ENCODE measurements around the gene KIF1C. TPM values are rescaled to one million over a fixed set of nuclear protein-coding genes. Genes with fewer than 3 reads are reported as not detected.

The KIF1C gene
- total RNA-seq (10.8 TPM), polyA plus RNA-seq (15.4 TPM)
- long read RNA-seq, donor 1: 0 reads
- long read RNA-seq, donor 2: 0 reads
- long read RNA-seq, donor 3: 0 reads
- long read RNA-seq, donor 4: 0 reads
- long read RNA-seq, donor 5, full-length matches to known transcripts: 4 of 4 reads
- long read RNA-seq, donor 5, partial matches to known transcripts: 0 of 4 reads
- long read RNA-seq, donor 5, other reads (novel, unspliced or antisense): 0 of 4 reads
- long read RNA-seq, donor 6, full-length matches to known transcripts: 3 of 3 reads
- long read RNA-seq, donor 6, partial matches to known transcripts: 0 of 3 reads
- long read RNA-seq, donor 6, other reads (novel, unspliced or antisense): 0 of 3 reads
- long read RNA-seq, donor 7, partial matches to known transcripts: 0 of 6 reads
- long read RNA-seq, donor 7, other reads (novel, unspliced or antisense): 6 of 6 reads
- long read RNA-seq, donor 8, full-length matches to known transcripts: 1 of 1 reads
- long read RNA-seq, donor 8, partial matches to known transcripts: 0 of 1 reads
- long read RNA-seq, donor 8, other reads (novel, unspliced or antisense): 0 of 1 reads
- long read RNA-seq, donor 9, full-length matches to known transcripts: 1 of 1 reads
- long read RNA-seq, donor 9, partial matches to known transcripts: 0 of 1 reads
- long read RNA-seq, donor 9, other reads (novel, unspliced or antisense): 0 of 1 reads
- long read RNA-seq, donor 10, full-length matches to known transcripts: 4 of 10 reads
- long read RNA-seq, donor 10, partial matches to known transcripts: 6 of 10 reads
- long read RNA-seq, donor 10, other reads (novel, unspliced or antisense): 0 of 10 reads

DNA sequence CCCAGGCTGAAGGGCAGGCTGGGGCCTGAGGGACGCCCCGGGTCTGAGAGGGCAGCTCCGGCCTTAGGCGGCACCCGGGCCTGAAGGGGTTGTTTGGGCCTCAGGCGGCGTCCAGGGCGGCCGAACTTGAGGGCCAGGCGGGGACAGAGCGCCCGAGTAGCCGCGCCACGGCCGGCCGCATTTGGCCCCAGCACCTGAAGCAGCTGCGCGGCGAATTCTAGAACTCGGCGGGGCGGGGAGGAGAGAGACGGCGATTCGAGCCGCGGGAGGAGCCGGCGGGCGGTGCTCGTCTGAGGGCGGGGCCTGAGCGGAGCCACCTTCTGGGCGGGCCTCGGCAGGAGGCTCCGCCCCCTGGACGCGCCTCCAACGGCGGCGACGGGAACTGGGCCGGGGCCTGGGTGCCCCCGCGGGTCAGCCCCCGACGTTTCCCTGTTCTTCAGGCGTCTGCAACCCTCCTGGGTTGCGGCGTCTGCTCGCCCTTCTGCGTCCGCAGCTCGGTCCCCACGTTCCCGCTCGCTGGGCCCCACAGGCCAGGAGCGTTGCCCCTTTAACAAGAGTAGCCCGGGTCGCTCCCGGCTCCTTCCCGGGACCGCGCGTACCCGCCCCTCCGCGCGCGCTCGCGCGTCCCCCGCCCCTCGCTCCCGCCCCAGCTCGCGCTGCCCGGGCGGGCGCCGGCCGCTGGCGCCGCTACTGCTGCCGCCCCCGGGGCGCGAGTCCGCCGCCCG is at the start of gene KIF1C, which contains the start of gene INCA1:
Gene KIF1C, plus strand, starts transcription at position 649 of the 725 bp plus-strand sequence. CDS start 2,297 bp downstream, outside the sequence.
Gene INCA1, minus strand, starts transcription at position 221 of the 725 bp plus-strand sequence. CDS start 3,085 bp downstream, outside the sequence.
- WGBS: under 1% methylated on average over 93 of the region's 93 CpGs

DNA sequence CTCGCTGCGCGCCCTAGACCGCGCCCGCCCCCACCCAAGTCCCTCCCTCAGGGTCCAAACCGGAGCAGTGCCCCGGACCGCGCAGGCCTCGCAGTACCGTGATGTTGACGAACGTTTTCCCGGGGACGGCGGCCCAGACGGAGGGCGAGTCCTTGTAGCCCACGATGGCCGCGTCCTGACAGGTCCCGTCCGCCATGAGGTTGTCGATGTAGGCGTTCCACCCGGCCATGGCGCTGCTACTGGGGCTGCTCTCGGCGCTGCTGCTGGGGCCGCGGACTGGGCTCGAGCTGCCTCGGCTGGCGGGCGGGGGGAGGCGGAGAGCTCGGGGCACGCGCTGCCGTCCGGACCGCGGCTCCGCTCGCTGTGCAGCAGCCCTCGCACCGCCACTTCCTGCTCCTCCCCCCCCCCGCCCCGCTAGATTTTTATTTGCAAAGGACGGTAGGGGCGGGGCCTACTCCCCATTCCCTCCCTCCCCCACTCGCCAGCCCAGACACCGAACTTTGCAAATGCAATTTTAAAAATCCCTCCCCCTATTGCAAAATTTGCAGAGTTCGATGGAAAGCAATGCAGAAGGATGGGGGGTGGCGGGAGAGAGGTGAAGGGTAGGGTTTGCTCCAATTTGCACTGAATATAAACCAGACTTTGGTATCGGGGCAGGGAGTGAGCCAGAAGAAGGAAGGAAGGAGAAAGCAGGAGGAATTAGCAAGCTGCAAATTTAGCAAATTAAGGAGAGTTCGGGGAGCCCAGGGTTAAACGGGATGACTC is 49.4 kb upstream of the KIF1C start, which contains the start of gene PFN1:
Gene PFN1, minus strand, starts transcription at position 365 of the 765 bp plus-strand sequence. Its CDS starts 136 bp downstream, at position 229.
- peak in 8 of 9 donors; percentile 79 to 96 (median 89) for DNase-seq (ENCODE audit: low read depth in 6 of 9, low spot score in 9 of 9)

More for the DNA sequence above, at the start of gene KIF1C, which contains the start of gene INCA1:
- Histone ChIP-seq H3K4me1 (ENCODE audit: control insufficient read depth in 2 of 2, insufficient read depth in 2 of 2, low read length in 2 of 2) (peaks cover 17 to 18% of the 10 kb centered on the region in 2 donors), H3K4me3 (ENCODE audit: low read length in 2 of 2) (peak within 1 kb of the TSS; percentile 64 to 86), H3K27me3 (ENCODE audit: control insufficient read depth in 2 of 2, insufficient read depth in 1 of 2, low read length in 1 of 2) (peaks cover 6 to 32% of the 10 kb centered on the region in 2 donors), H3K36me3 (ENCODE audit: control insufficient read depth in 2 of 2, insufficient read depth in 2 of 2, low read length in 1 of 2) (peaks cover 8 to 9% of the 10 kb centered on the region in 2 donors), H3K27ac (ENCODE audit: low read depth in 1 of 2, low read length in 1 of 2) (peak within 1 kb of the TSS; percentile 68 to 73), H3K9me3 (ENCODE audit: control insufficient read depth in 2 of 2, insufficient read depth in 1 of 2, low read length in 1 of 2) (peaks cover 0 to 4% of the 10 kb centered on the region in 2 donors)
- peak in 8 of 9 donors; percentile 73 to 94 (median 86) for DNase-seq (ENCODE audit: low read depth in 6 of 9, low spot score in 9 of 9)

DNA sequence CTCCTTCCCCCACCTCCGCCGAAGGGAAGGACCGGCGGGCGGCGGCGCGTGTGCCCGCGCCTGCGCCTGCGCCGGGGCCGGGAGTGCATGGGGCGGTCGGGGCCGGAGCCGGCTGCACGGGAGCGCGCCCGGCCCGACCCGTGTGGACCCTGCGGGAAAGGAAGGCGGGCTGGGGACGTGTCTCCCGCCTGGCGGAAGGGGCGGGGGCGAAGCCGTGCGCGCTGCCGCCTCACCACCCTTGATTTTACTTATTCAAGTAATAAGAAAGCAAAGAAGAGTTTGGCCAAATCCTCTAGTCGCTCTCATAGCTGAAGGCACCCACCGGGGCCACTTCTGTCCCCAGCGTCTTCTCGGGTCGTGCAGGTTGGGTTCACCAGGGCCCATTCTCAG is 48.8 kb upstream of the KIF1C start:
- H3K4me1 ChIP-seq (ENCODE audit: control insufficient read depth in 2 of 2, insufficient read depth in 2 of 2, low read length in 2 of 2): peaks cover 32 to 58% of the 10 kb centered on the region in 2 donors
- peak overlapping the region; percentile 99 to 100 for H3K27ac ChIP-seq (ENCODE audit: low read depth in 1 of 2, low read length in 1 of 2)
- H3K27me3 ChIP-seq (ENCODE audit: control insufficient read depth in 2 of 2, insufficient read depth in 1 of 2, low read length in 1 of 2): peaks cover 0 to 5% of the 10 kb centered on the region in 2 donors
- peak overlapping the region; percentile 100 for H3K4me3 ChIP-seq (ENCODE audit: low read length in 2 of 2)
- H3K36me3 ChIP-seq (ENCODE audit: control insufficient read depth in 2 of 2, insufficient read depth in 2 of 2, low read length in 1 of 2): peaks cover 19 to 35% of the 10 kb centered on the region in 2 donors
- peak in 6 of 9 donors; percentile 57 to 84 (median 68) for DNase-seq (ENCODE audit: low read depth in 6 of 9, low spot score in 9 of 9)
- WGBS: under 1% methylated on average over 40 of the region's 40 CpGs
- H3K9me3 ChIP-seq (ENCODE audit: control insufficient read depth in 2 of 2, insufficient read depth in 1 of 2, low read length in 1 of 2): peaks cover 0 to 5% of the 10 kb centered on the region in 2 donors

More for the DNA sequence above, 49.4 kb upstream of the KIF1C start, which contains the start of gene PFN1:
- Histone ChIP-seq H3K27ac (ENCODE audit: low read depth in 1 of 2, low read length in 1 of 2) (peak within 1 kb of the TSS; percentile 99 to 100), H3K4me3 (ENCODE audit: low read length in 2 of 2) (peak within 1 kb of the TSS; percentile 100), H3K36me3 (ENCODE audit: control insufficient read depth in 2 of 2, insufficient read depth in 2 of 2, low read length in 1 of 2) (peaks cover 24 to 41% of the 10 kb centered on the region in 2 donors), H3K27me3 (ENCODE audit: control insufficient read depth in 2 of 2, insufficient read depth in 1 of 2, low read length in 1 of 2) (peaks cover 0 to 5% of the 10 kb centered on the region in 2 donors), H3K9me3 (ENCODE audit: control insufficient read depth in 2 of 2, insufficient read depth in 1 of 2, low read length in 1 of 2) (peaks cover 0 to 5% of the 10 kb centered on the region in 2 donors), H3K4me1 (ENCODE audit: control insufficient read depth in 2 of 2, insufficient read depth in 2 of 2, low read length in 2 of 2) (peaks cover 38 to 61% of the 10 kb centered on the region in 2 donors)
- WGBS: under 1% methylated on average over 59 of the region's 59 CpGs

DNA sequence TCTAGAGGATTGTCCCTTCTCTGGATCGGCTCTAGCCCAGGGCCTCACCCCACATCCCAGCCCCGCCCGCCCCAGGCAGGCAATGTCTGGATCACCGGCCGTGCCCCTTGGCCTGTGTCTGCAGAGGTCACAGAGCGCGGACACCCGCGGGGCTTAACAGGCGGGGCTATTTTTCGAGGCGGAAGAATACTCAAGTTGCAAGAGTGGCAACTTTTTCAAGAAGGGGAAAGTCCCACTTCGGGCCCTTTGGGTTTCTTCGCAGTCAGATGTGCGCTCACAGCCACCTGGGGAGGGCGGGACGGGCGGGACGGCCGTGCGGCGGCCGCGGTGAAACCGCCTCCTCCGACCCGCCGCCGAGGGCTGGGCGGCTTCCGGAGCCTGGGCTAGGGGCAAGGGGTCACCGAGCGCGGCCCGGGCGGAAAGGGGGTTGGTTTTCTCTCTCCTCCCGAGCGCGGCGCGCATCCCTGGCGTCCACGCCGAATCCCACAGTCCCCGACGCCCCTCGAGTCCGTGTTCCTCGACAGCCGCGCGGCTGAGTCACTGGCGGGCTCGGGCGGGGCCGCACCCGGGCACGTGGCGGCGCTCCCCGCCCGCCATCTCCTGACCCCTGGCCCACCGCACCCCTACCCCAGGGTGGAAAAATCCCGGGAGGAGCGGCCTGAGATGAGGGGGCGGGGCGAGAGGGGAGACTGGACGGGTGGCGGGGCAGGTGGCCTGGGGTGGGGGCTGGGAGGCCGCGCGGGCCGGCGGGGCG is 48.3 kb upstream of the KIF1C start:
- Histone ChIP-seq H3K27ac (ENCODE audit: low read depth in 1 of 2, low read length in 1 of 2) (peak overlapping the region; percentile 99 to 100), H3K9me3 (ENCODE audit: control insufficient read depth in 2 of 2, insufficient read depth in 1 of 2, low read length in 1 of 2) (peaks cover 0 to 5% of the 10 kb centered on the region in 2 donors), H3K27me3 (ENCODE audit: control insufficient read depth in 2 of 2, insufficient read depth in 1 of 2, low read length in 1 of 2) (peaks cover 0 to 5% of the 10 kb centered on the region in 2 donors), H3K4me1 (ENCODE audit: control insufficient read depth in 2 of 2, insufficient read depth in 2 of 2, low read length in 2 of 2) (peaks cover 29 to 52% of the 10 kb centered on the region in 2 donors), H3K4me3 (ENCODE audit: low read length in 2 of 2) (peak overlapping the region; percentile 100), H3K36me3 (ENCODE audit: control insufficient read depth in 2 of 2, insufficient read depth in 2 of 2, low read length in 1 of 2) (peaks cover 19 to 30% of the 10 kb centered on the region in 2 donors)
- WGBS: 1% methylated on average over 75 of the region's 75 CpGs
- DNase-seq (ENCODE audit: low read depth in 6 of 9, low spot score in 9 of 9): peak in 6 of 9 donors; percentile 61 to 89 (median 68)

DNA sequence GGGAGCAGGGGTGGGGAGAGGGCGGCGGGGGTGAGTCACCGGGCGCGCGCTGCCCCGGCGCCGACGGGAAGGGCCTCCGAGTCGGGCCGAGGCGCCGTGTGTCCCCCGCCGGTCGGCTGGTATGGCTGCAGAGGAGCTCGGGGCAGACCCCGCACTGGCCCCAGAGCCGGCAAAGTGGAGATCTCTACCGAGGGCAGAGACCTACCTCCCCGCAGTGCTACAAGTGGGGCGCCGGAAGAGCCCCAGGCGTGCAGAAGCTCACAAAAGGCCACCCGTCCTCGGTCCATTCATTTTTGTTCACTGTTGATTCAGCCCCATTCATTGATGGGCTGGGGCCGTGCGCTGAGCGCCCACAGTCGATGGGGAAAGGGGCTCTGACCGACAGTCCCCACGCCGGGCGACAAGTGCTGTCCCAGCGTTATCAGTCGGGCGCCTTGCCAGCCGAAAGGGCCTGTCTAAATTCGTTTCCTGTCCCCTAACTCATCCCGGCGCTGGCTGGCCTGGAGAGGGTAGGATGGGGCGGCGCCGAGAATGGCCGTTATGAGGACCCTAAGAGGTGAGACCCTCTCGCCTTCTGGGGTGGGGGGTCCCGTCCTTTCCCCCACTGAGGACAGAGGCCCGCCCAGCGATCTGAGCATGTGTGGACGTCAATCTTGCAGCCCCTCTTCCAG is 47.5 kb upstream of the KIF1C start:
- peak overlapping the region; percentile 36 to 100 for H3K4me3 ChIP-seq (ENCODE audit: low read length in 2 of 2)
- peaks cover 14 to 23% of the 10 kb centered on the region in 2 donors for H3K36me3 ChIP-seq (ENCODE audit: control insufficient read depth in 2 of 2, insufficient read depth in 2 of 2, low read length in 1 of 2)
- DNase-seq (ENCODE audit: low read depth in 6 of 9, low spot score in 9 of 9): peak in 2 of 9 donors; percentile 30 to 57
- WGBS: 12% methylated on average over 52 of the region's 52 CpGs
- H3K27me3 ChIP-seq (ENCODE audit: control insufficient read depth in 2 of 2, insufficient read depth in 1 of 2, low read length in 1 of 2): peaks cover 0 to 5% of the 10 kb centered on the region in 2 donors
- H3K27ac ChIP-seq (ENCODE audit: low read depth in 1 of 2, low read length in 1 of 2): peak overlapping the region; percentile 66 to 100
- peaks cover 21 to 45% of the 10 kb centered on the region in 2 donors for H3K4me1 ChIP-seq (ENCODE audit: control insufficient read depth in 2 of 2, insufficient read depth in 2 of 2, low read length in 2 of 2)
- peaks cover 0 to 5% of the 10 kb centered on the region in 2 donors for H3K9me3 ChIP-seq (ENCODE audit: control insufficient read depth in 2 of 2, insufficient read depth in 1 of 2, low read length in 1 of 2)

DNA sequence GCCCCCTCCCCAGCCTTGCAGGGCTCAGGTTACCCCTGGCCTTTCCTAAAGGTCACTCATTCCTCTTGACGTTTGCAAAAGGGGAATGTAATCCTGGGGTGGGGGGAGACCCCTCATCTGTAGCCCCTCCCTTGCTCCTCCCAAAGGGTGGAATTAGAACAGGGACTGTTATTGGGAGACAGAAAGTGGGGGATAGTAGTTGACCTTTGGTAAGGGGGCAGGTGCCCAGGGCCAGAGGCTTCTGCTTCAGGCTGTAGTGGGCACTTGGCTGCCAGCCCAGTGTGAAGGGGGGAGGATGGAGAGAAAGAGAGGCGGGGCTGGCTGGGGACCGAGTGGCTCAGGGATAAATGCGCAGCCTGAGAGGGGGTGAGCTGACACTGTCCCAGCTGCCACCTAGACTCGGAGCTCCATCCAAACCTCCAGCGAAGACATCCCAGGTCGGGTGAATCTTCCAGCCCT is 47.0 kb upstream of the KIF1C start, which contains the start of gene ENO3:
Gene ENO3, plus strand, starts transcription at position 374 of the 459 bp plus-strand sequence. CDS start 711 bp downstream, outside the sequence.
- Histone ChIP-seq H3K27me3 (ENCODE audit: control insufficient read depth in 2 of 2, insufficient read depth in 1 of 2, low read length in 1 of 2) (peaks cover 0 to 5% of the 10 kb centered on the region in 2 donors), H3K4me3 (ENCODE audit: low read length in 2 of 2) (peak within 1 kb of the TSS; percentile 36 to 100), H3K36me3 (ENCODE audit: control insufficient read depth in 2 of 2, insufficient read depth in 2 of 2, low read length in 1 of 2) (peaks cover 8 to 17% of the 10 kb centered on the region in 2 donors), H3K4me1 (ENCODE audit: control insufficient read depth in 2 of 2, insufficient read depth in 2 of 2, low read length in 2 of 2) (peaks cover 16 to 39% of the 10 kb centered on the region in 2 donors), H3K9me3 (ENCODE audit: control insufficient read depth in 2 of 2, insufficient read depth in 1 of 2, low read length in 1 of 2) (peaks cover 0 to 5% of the 10 kb centered on the region in 2 donors), H3K27ac (ENCODE audit: low read depth in 1 of 2, low read length in 1 of 2) (peak within 1 kb of the TSS; percentile 66 to 100)
- 69% methylated on average over 7 of the region's 7 CpGs for WGBS
- DNase-seq (ENCODE audit: low read depth in 6 of 9, low spot score in 9 of 9): no peak

DNA sequence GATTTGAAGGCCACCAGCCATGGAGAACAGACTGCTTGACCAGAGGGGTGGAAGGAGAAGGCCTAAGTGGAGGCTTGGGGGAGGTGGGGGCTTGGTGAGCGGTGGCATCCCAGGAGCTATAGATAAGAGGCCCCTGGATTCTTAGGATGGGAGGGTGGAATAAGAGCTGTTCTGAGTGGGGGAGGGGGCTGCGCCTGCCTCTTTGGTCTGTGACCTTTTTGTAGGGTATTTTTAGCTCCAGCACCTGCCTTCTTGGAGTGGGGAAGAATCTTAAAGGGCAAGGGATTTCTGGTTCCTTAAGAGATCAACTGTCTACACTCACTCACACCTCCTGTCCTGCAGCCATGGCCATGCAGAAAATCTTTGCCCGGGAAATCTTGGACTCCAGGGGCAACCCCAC is 46.3 kb upstream of the KIF1C start:
- Histone ChIP-seq H3K4me3 (ENCODE audit: low read length in 2 of 2) (peak overlapping the region in 1 of 2 donors; percentile 3), H3K4me1 (ENCODE audit: control insufficient read depth in 2 of 2, insufficient read depth in 2 of 2, low read length in 2 of 2) (peaks cover 13 to 32% of the 10 kb centered on the region in 2 donors), H3K9me3 (ENCODE audit: control insufficient read depth in 2 of 2, insufficient read depth in 1 of 2, low read length in 1 of 2) (peaks cover 0 to 5% of the 10 kb centered on the region in 2 donors), H3K27me3 (ENCODE audit: control insufficient read depth in 2 of 2, insufficient read depth in 1 of 2, low read length in 1 of 2) (peaks cover 0 to 5% of the 10 kb centered on the region in 2 donors), H3K27ac (ENCODE audit: low read depth in 1 of 2, low read length in 1 of 2) (no peak overlapping the region), H3K36me3 (ENCODE audit: control insufficient read depth in 2 of 2, insufficient read depth in 2 of 2, low read length in 1 of 2) (peaks cover 5 to 10% of the 10 kb centered on the region in 2 donors)
- no peak for DNase-seq (ENCODE audit: low read depth in 6 of 9, low spot score in 9 of 9)
- 88% methylated on average over 3 of the region's 3 CpGs for WGBS

All from thymus (tissue), 14 donors.